GM21786 (cell line): Measurements from ENCODE around the gene ZNF585A.

Experiments used
- ATAC-seq: cut with Tn5 transposase; IDR thresholded peaks from one replicate; pipeline ENCODE4 v1.9.1; 2021; ENCODE audit not compliant: unreplicated experiment

The ZNF585A gene

GRCh38 chr19:37095859-37096258, 76.6 kb downstream of the ZNF585A start:
- ATAC-seq = no peak
